K562 (cell line): ENCODE data around the gene ZNF512B. TPM values are rescaled to one million over a fixed set of nuclear protein-coding genes. Genes with fewer than 3 reads are reported as not detected.

Source experiments
- ATF7 ChIP-seq: fragments of 450-650 bp; IDR thresholded peaks from 2 replicates; pipeline ENCODE4 v1.7.1; 2014; ENCODE audit warnings: mild to moderate bottlenecking, moderate library complexity
- ILK ChIP-seq: fragments of 450-650 bp; IDR thresholded peaks from 2 replicates; pipeline ENCODE4 v1.6.1; 2016; ENCODE audit warnings: missing genetic modification characterization, low read depth, mild to moderate bottlenecking, missing compliant biosample characterization, moderate library complexity, borderline replicate concordance
- IRF2 ChIP-seq: sonication (generic); formaldehyde crosslinking; IDR thresholded peaks from 2 replicates; pipeline ENCODE4 v1.8.1; 2022; ENCODE audit warnings: mild to moderate bottlenecking, missing genetic modification reagents
- MTA1 ChIP-seq: fragments of 450-650 bp; IDR thresholded peaks from 2 replicates; pipeline ENCODE4 v1.6.1; 2017; ENCODE audit warnings: borderline replicate concordance
- NBN ChIP-seq: fragments of 450-650 bp; IDR thresholded peaks from 2 replicates; pipeline ENCODE4 v1.6.1; 2016; ENCODE audit warnings: low read depth, mild to moderate bottlenecking
- SRF ChIP-seq, 2 experiments: fragments of 250-450, 450-650 bp in 1 of 2; sonication (Bioruptor Pico) in 1 of 2; sonication (generic) in 1 of 2; formaldehyde crosslinking; IDR thresholded peaks; 2 replicates each; pipeline versions ENCODE4 v1.5.0 to v1.5.1; 2020 to 2022; ENCODE audit warnings: mild to moderate bottlenecking in 1 of 2, missing genetic modification reagents in 1 of 2
- polyA plus RNA-seq, 8 experiments: library from polyadenylated mRNA; depleted of rRNA in 4 of 8; stranded (reverse) in 5 of 8; unstranded in 3 of 8; fragments of >200 nt; fragmentation: Nextera tagmentation in 2 of 8; fragmentation: Illumina TruSeq in 1 of 8; extraction: Ambion mirVana in 2 of 8; extraction: Trizol in 1 of 8; gene quantifications; 2 replicates each; pipeline versions ENCODE4 v1.2.1 to v1.2.3, GENCODE V29; 2011 to 2014; ENCODE audit warnings: inconsistent platforms in 1 of 8, missing spikeins in 1 of 8
- total RNA-seq, 7 experiments: library from RNA; depleted of rRNA in 6 of 7; stranded (reverse); fragments of >200 nt in 6 of 7; fragmentation: Illumina TruSeq in 2 of 7; extraction: Trizol in 2 of 7; gene quantifications; 2 replicates each; pipeline versions ENCODE4 v1.2.1 to v1.2.3, GENCODE V29; 2011 to 2021; ENCODE audit warnings: low replicate concordance in 1 of 7
- TF ChIP-seq, protein P1 (sequence below): sonication (generic); formaldehyde crosslinking; IDR thresholded peaks from 2 replicates; pipeline ENCODE4 v1.9.0; 2022; ENCODE audit warnings: mild to moderate bottlenecking, missing genetic modification reagents
- TF ChIP-seq, protein P2 (sequence below): IDR thresholded peaks from 2 replicates; pipeline ENCODE4 v1.6.1; 2012; ENCODE audit warnings: low read depth, low read length, improper control_type of control experiment, borderline replicate concordance
- TF ChIP-seq, protein P3 (sequence below): sonication (generic); formaldehyde crosslinking; IDR thresholded peaks from 2 replicates; pipeline ENCODE4 v1.9.0; 2022; ENCODE audit warnings: mild to moderate bottlenecking, missing genetic modification reagents
- TF ChIP-seq, protein P4 (sequence below), 2 experiments: fragments of 450-650 bp in 1 of 2; sonication (generic) in 1 of 2; formaldehyde crosslinking in 1 of 2; IDR thresholded peaks; 2 replicates each; pipeline versions ENCODE4 v1.7.1 to v1.9.0; 2016 to 2022; ENCODE audit warnings: inconsistent platforms in 1 of 2, mild to moderate bottlenecking in 1 of 2, missing genetic modification reagents in 1 of 2

Gene ZNF512B
- total and polyA plus RNA-seq, 9 of the 15 experiments (the other 6 are each of a cell fraction or from before 2014, with no cell fraction given) = 0.01 to 27.8 (median 8.2) TPM

DNA sequence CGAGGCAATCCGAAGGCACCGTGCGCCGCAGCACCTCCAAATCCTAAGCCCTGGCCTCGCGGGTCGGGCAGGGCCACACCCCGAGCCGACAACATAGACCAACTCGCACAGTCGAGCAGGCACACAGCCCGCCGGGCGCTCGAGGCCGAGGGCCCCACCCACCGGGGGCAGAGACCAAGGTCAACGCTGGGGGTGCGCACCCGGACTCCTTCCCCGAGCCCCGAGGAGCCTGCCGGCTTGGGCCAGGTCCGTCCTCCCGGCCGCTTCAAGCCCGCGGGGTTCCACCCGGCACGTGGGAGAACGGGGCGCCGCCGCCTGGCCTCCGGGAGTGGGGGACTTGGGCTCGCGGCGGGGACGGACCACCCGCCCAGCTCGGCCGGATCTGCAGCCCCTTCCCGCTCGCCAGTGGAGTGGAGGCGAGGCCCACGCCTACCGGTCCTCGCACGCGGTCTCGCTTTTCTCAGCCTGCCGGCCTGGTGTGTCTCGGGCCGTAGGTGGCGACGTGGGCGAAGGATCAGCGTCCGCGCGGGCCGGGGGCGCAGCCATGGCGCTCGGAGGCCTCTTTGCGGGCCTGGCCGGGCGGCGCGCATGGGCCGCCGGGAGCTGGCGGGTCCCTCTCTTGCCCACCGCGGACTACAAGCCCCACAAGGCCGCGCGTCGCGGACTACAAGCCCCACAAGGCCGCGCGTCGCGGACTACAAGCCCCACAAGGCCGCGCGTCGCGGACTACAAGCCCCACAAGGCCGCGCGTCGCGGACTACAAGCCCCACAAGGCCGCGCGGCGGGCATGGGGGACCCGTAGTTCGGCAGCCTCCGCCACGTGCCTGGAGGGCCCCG lies 13.7 kb downstream of the ZNF512B start, which contains the start of gene UCKL1 (continued):
- TF ChIP-seq SRF (CRISPR knock-in tag; IDR thresholded peaks at IDR 0.05) (no peak; a peak in 1 of 4 replicates), IRF2 (CRISPR knock-in tag) (0 out of 2 replicates have a peak, but pooled peaks have one; percentile 52), MTA1 (no peak), NBN (no peak; the same call in 1 of the 2 replicates), ATF7 (peak; percentile 53; the same call in 1 of the 2 replicates), ILK (tag) (no peak)
- TF ChIP-seq, protein P1, sequence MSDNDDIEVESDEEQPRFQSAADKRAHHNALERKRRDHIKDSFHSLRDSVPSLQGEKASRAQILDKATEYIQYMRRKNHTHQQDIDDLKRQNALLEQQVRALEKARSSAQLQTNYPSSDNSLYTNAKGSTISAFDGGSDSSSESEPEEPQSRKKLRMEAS (CRISPR knock-in tag) = peak; percentile 92
- TF ChIP-seq, protein P2, sequence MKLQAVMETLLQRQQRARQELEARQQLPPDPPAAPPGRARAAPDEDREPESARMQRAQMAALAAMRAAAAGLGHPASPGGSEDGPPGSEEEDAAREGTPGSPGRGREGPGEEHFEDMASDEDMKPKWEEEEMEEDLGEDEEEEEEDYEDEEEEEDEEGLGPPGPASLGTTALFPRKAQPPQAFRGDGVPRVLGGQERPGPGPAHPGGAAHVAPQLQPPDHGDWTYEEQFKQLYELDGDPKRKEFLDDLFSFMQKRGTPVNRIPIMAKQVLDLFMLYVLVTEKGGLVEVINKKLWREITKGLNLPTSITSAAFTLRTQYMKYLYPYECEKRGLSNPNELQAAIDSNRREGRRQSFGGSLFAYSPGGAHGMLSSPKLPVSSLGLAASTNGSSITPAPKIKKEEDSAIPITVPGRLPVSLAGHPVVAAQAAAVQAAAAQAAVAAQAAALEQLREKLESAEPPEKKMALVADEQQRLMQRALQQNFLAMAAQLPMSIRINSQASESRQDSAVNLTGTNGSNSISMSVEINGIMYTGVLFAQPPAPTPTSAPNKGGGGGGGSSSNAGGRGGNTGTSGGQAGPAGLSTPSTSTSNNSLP = no peak
- TF ChIP-seq, protein P3, sequence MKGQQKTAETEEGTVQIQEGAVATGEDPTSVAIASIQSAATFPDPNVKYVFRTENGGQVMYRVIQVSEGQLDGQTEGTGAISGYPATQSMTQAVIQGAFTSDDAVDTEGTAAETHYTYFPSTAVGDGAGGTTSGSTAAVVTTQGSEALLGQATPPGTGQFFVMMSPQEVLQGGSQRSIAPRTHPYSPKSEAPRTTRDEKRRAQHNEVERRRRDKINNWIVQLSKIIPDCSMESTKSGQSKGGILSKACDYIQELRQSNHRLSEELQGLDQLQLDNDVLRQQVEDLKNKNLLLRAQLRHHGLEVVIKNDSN (CRISPR knock-in tag) = peak; percentile 91
- TF ChIP-seq, protein P4, sequence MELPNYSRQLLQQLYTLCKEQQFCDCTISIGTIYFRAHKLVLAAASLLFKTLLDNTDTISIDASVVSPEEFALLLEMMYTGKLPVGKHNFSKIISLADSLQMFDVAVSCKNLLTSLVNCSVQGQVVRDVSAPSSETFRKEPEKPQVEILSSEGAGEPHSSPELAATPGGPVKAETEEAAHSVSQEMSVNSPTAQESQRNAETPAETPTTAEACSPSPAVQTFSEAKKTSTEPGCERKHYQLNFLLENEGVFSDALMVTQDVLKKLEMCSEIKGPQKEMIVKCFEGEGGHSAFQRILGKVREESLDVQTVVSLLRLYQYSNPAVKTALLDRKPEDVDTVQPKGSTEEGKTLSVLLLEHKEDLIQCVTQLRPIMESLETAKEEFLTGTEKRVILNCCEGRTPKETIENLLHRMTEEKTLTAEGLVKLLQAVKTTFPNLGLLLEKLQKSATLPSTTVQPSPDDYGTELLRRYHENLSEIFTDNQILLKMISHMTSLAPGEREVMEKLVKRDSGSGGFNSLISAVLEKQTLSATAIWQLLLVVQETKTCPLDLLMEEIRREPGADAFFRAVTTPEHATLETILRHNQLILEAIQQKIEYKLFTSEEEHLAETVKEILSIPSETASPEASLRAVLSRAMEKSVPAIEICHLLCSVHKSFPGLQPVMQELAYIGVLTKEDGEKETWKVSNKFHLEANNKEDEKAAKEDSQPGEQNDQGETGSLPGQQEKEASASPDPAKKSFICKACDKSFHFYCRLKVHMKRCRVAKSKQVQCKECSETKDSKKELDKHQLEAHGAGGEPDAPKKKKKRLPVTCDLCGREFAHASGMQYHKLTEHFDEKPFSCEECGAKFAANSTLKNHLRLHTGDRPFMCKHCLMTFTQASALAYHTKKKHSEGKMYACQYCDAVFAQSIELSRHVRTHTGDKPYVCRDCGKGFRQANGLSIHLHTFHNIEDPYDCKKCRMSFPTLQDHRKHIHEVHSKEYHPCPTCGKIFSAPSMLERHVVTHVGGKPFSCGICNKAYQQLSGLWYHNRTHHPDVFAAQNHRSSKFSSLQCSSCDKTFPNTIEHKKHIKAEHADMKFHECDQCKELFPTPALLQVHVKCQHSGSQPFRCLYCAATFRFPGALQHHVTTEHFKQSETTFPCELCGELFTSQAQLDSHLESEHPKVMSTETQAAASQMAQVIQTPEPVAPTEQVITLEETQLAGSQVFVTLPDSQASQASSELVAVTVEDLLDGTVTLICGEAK (IDR thresholded peaks at IDR 0.05) = no peak
- TF ChIP-seq, protein P4 (CRISPR knock-in tag; IDR thresholded peaks at IDR 0.05) = no peak
